ENCODE data around the gene MACROD2.

DNA sequence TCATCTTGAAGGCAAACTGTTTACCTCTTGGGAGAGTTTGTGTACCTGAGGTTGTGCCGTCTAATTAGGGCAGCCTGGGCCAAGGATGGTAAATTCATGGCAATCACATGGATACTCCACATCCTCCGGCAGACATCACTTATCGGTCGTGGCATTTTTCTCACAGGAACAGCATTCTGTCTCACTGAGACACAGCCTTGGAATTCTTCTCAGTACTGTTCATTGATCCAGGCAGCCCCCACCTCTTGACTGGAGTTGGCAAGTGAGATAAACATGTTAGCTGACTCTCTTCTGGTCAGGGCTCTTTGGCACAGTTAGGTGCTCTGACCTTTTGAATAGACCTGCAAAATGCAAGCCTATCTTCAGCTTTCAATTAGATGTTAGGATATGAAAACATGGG, 853.5 kb downstream of the MACROD2 start:
- TF ChIP-seq, protein P1, sequence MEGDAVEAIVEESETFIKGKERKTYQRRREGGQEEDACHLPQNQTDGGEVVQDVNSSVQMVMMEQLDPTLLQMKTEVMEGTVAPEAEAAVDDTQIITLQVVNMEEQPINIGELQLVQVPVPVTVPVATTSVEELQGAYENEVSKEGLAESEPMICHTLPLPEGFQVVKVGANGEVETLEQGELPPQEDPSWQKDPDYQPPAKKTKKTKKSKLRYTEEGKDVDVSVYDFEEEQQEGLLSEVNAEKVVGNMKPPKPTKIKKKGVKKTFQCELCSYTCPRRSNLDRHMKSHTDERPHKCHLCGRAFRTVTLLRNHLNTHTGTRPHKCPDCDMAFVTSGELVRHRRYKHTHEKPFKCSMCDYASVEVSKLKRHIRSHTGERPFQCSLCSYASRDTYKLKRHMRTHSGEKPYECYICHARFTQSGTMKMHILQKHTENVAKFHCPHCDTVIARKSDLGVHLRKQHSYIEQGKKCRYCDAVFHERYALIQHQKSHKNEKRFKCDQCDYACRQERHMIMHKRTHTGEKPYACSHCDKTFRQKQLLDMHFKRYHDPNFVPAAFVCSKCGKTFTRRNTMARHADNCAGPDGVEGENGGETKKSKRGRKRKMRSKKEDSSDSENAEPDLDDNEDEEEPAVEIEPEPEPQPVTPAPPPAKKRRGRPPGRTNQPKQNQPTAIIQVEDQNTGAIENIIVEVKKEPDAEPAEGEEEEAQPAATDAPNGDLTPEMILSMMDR (IDR thresholded peaks at IDR 0.05): no peak
- TF ChIP-seq POLR2A (IDR thresholded peaks at IDR 0.05) (no peak), EP300 (IDR thresholded peaks at IDR 0.05) (no peak)

Data from tibial nerve (tissue), 4 donors.